Measurements from ENCODE around the gene PDGFRA.

- TF ChIP-seq CTCF (conservative IDR thresholded peaks at IDR 0.05) (no peak), EZH2 (IDR thresholded peaks at IDR 0.05; ENCODE audit: low read depth) (no peak)
Observed at GRCh38 chr4:54228546-54228945, 547 bp upstream of the PDGFRA start.

Data from PC-9 (cell line).